ENCODE data around the gene MARCO. TPM values are rescaled to one million over a fixed set of nuclear protein-coding genes. Genes with fewer than 3 reads are reported as not detected.

The MARCO gene
- total and polyA plus RNA-seq, 2 donors = 4.2 to 31.0 TPM

DNA sequence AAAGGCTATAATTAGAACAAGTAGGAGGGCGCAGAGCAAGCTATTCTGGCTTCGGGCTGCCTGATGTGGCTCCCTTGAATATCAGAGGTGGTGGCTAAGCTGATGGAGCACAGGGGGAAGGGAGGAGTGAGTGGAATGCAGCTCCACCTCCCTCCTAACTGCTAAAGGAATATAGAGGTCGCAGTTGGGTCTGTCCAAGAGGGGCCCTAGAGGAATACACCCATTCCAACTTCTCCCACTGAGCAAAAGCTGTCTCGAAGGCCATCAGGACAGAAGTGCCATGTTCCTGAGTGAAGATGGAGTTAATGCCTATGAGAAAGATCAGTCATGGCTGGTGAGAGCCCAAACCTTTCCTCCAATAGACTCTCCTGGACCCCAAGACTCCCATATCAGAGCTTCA, 32.8 kb upstream of the MARCO start:
- H3K4me1 ChIP-seq (ENCODE audit: control insufficient read depth in 2 of 2, insufficient read depth in 2 of 2, low read length in 2 of 2) = no peaks in the 10 kb centered on the region
- H3K36me3 ChIP-seq (ENCODE audit: control insufficient read depth in 2 of 2, insufficient read depth in 2 of 2, low read length in 1 of 2) = no peaks in the 10 kb centered on the region
- no peaks in the 10 kb centered on the region for H3K27me3 ChIP-seq (ENCODE audit: control insufficient read depth in 2 of 2, insufficient read depth in 1 of 2, low read length in 1 of 2)
- no peak overlapping the region for H3K4me3 ChIP-seq (ENCODE audit: low read length in 2 of 2)
- WGBS = 91% methylated on average over 4 of the region's 4 CpGs
- H3K27ac ChIP-seq (ENCODE audit: low read depth in 1 of 2, low read length in 1 of 2) = no peak overlapping the region
- no peaks in the 10 kb centered on the region for H3K9me3 ChIP-seq (ENCODE audit: control insufficient read depth in 2 of 2, insufficient read depth in 1 of 2, low read length in 1 of 2)
- no peak for DNase-seq (ENCODE audit: low read depth in 6 of 9, low spot score in 9 of 9)

DNA sequence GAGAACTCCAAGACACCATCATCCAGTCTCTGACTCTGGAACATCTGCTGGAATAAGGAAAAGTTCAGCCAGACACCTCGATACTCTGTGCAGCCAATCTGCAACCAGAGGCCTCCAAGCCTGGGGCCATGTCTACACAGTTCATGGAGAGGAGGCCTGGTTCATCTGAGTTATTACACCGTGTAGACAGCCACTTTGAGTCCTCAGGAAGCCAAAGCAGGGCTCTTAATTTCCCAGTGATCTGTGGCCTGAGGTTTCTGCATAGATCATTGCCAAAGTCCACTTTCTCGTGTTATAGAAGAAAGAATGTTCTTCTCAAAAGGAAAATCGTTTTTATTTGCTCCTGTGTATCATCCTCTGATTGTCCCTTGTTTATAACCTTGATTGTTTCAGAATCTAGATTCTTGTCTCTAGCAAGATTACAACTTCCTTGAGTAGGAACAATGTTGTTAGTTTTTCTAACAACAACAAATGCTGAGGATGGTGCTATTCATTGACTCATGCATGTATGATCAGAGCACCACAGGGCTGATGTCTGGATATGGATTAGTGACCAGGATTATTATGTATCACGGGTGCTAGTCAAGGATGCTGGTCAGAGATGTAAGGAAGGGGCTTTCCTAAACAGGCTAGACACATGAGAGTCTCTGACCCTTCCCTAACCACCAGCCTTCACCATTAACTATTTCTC, 30.7 kb upstream of the MARCO start:
- no peaks in the 10 kb centered on the region for H3K27me3 ChIP-seq (ENCODE audit: control insufficient read depth in 2 of 2, insufficient read depth in 1 of 2, low read length in 1 of 2)
- no peak overlapping the region for H3K27ac ChIP-seq (ENCODE audit: low read depth in 1 of 2, low read length in 1 of 2)
- H3K36me3 ChIP-seq (ENCODE audit: control insufficient read depth in 2 of 2, insufficient read depth in 2 of 2, low read length in 1 of 2) = no peaks in the 10 kb centered on the region
- DNase-seq (ENCODE audit: low read depth in 6 of 9, low spot score in 9 of 9) = no peak
- no peaks in the 10 kb centered on the region for H3K4me1 ChIP-seq (ENCODE audit: control insufficient read depth in 2 of 2, insufficient read depth in 2 of 2, low read length in 2 of 2)
- 76% methylated on average over 5 of the region's 5 CpGs for WGBS
- H3K4me3 ChIP-seq (ENCODE audit: low read length in 2 of 2) = no peak overlapping the region
- no peaks in the 10 kb centered on the region for H3K9me3 ChIP-seq (ENCODE audit: control insufficient read depth in 2 of 2, insufficient read depth in 1 of 2, low read length in 1 of 2)

DNA sequence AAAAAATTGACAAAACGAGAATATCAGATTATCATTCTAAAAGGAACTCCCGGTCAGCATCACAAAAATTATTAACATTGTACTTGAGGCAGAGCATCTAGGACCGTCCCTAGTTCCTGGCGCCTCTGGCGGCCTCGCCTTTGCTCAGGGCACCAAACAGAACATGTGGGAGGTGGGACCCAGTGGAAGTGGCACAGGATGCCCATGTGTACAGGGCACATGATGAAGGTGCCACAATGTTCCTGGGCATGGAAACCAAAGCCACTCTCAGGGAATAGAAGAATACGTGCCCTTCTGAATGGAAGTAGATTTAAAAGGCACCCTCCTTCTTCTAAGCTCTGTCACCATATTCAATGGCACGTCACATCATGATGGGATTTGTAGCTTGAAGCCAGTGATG, 30.1 kb upstream of the MARCO start:
- H3K27me3 ChIP-seq (ENCODE audit: control insufficient read depth in 2 of 2, insufficient read depth in 1 of 2, low read length in 1 of 2) = no peaks in the 10 kb centered on the region
- no peak overlapping the region for H3K27ac ChIP-seq (ENCODE audit: low read depth in 1 of 2, low read length in 1 of 2)
- no peak for DNase-seq (ENCODE audit: low read depth in 6 of 9, low spot score in 9 of 9)
- no peaks in the 10 kb centered on the region for H3K9me3 ChIP-seq (ENCODE audit: control insufficient read depth in 2 of 2, insufficient read depth in 1 of 2, low read length in 1 of 2)
- no peak overlapping the region for H3K4me3 ChIP-seq (ENCODE audit: low read length in 2 of 2)
- 95% methylated on average over 8 of the region's 8 CpGs for whole genome bisulfite sequencing
- no peaks in the 10 kb centered on the region for H3K36me3 ChIP-seq (ENCODE audit: control insufficient read depth in 2 of 2, insufficient read depth in 2 of 2, low read length in 1 of 2)
- no peaks in the 10 kb centered on the region for H3K4me1 ChIP-seq (ENCODE audit: control insufficient read depth in 2 of 2, insufficient read depth in 2 of 2, low read length in 2 of 2)

DNA sequence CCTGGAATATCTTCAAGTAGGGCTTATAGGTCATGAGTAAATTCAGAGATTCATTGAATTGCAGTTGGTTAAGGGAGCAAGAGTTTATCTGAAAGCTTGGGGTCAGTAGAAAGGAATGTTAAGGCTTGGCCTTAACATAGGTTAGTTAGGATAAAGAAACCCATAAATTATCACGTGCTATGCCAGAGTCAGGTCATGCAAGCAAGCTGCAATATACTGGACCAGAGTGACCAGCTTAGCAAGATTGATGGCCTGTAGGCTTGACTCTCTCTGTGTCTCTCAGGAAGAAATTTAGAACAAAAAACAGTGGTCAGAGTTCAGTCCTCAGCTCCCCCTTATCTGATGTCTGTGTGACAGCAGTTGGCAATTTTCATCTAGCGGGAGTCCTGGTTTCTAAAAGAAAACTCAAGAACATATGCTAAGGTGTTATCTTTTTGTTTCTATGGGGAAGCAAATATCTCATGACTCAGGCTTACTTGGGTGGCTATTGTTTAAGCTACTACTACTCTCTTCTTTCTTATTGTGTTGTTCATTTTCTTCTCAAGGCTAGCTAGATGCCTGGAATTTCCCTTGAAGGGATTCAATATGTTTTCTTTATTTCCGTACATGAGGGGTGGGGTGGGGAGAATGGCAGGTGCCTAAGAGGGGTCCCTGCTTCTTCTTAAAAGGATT, 28.7 kb upstream of the MARCO start:
- Histone ChIP-seq H3K4me1 (ENCODE audit: control insufficient read depth in 2 of 2, insufficient read depth in 2 of 2, low read length in 2 of 2) (no peaks in the 10 kb centered on the region), H3K27me3 (ENCODE audit: control insufficient read depth in 2 of 2, insufficient read depth in 1 of 2, low read length in 1 of 2) (no peaks in the 10 kb centered on the region), H3K27ac (ENCODE audit: low read depth in 1 of 2, low read length in 1 of 2) (no peak overlapping the region), H3K4me3 (ENCODE audit: low read length in 2 of 2) (no peak overlapping the region), H3K36me3 (ENCODE audit: control insufficient read depth in 2 of 2, insufficient read depth in 2 of 2, low read length in 1 of 2) (no peaks in the 10 kb centered on the region), H3K9me3 (ENCODE audit: control insufficient read depth in 2 of 2, insufficient read depth in 1 of 2, low read length in 1 of 2) (no peaks in the 10 kb centered on the region)
- DNase-seq (ENCODE audit: low read depth in 6 of 9, low spot score in 9 of 9) = no peak
- 88% methylated on average over 3 of the region's 3 CpGs for WGBS

DNA sequence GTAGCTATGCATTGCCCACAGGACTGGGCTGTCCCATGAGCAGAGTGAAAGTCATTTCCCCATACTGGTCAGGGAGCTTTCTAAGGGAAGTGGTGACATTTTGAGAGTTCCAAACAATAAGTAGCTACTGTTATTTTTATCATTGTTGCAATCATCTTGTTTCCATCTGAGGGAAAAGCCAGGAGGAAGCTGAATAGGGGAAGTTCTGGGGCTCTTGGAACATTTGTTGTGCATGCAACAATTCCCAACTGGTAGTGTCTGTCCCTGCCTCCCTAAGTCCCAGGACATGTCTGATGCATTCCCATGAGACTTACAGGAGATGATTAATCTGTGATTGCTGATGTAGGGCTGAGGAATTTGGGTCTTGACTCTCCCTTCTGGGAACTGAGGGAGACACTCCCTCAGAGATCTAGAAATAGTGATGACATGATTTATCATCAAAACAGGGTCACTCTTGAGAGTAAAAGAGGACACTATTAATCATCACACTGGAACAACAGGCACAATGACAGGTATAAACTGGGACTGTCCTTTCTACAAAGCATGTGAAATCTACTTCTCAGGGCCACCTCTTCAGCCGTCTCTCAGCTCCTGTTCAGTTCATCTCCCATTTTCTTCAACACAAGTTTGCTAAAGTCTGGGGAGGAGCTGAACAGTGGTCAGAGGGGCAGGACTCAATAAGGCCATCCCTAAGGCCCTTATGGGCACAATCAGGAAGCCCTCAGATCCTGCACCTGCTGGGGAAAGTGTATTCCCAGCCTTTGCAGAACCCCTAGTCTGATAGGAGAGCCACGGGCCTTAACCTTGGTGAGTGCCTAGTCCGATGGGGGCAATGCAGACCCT, 28.0 kb upstream of the MARCO start:
- no peak overlapping the region for H3K27ac ChIP-seq (ENCODE audit: low read depth in 1 of 2, low read length in 1 of 2)
- no peaks in the 10 kb centered on the region for H3K27me3 ChIP-seq (ENCODE audit: control insufficient read depth in 2 of 2, insufficient read depth in 1 of 2, low read length in 1 of 2)
- no peaks in the 10 kb centered on the region for H3K4me1 ChIP-seq (ENCODE audit: control insufficient read depth in 2 of 2, insufficient read depth in 2 of 2, low read length in 2 of 2)
- DNase-seq (ENCODE audit: low read depth in 6 of 9, low spot score in 9 of 9) = no peak
- WGBS = 96% methylated on average over 3 of the region's 3 CpGs
- no peaks in the 10 kb centered on the region for H3K9me3 ChIP-seq (ENCODE audit: control insufficient read depth in 2 of 2, insufficient read depth in 1 of 2, low read length in 1 of 2)
- no peak overlapping the region for H3K4me3 ChIP-seq (ENCODE audit: low read length in 2 of 2)
- no peaks in the 10 kb centered on the region for H3K36me3 ChIP-seq (ENCODE audit: control insufficient read depth in 2 of 2, insufficient read depth in 2 of 2, low read length in 1 of 2)

DNA sequence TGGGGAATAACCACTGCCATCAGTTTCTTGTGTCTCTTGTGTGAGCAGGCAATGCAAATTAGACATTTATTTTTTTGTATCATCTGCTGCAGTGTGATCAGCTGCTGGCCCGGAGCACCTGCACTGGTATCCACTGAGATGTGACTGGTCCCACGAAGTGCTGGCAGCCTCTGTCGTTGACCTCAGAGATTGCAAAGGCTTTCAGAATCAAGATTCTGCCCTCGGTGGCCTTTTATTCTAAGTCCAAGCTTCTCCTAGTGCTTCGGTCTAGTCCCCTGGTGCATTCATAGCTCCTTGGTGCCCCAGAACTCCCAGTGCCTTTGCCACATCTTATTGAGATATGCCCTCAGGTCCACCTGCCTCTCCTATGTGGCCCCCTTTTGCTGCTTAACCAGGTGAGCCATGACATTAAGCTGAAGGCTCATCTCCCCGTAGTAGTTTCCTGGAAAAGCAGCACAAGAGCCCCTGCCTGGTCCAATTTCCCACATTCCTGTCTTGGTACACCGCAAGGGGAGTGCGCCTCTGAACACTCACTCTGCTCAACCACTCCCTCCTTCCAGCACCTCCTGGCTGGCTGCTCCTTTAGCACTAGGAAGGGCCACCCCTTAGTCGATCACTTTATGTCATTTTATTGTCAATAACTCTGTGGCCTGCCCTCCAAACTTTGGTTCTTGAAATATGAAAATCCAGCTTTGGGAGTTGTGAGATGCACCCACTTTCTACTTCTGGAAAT, 27.1 kb upstream of the MARCO start:
- DNase-seq (ENCODE audit: low read depth in 6 of 9, low spot score in 9 of 9) = no peak
- no peaks in the 10 kb centered on the region for H3K4me1 ChIP-seq (ENCODE audit: control insufficient read depth in 2 of 2, insufficient read depth in 2 of 2, low read length in 2 of 2)
- H3K9me3 ChIP-seq (ENCODE audit: control insufficient read depth in 2 of 2, insufficient read depth in 1 of 2, low read length in 1 of 2) = no peaks in the 10 kb centered on the region
- 82% methylated on average over 9 of the region's 9 CpGs for WGBS
- no peaks in the 10 kb centered on the region for H3K27me3 ChIP-seq (ENCODE audit: control insufficient read depth in 2 of 2, insufficient read depth in 1 of 2, low read length in 1 of 2)
- no peak overlapping the region for H3K27ac ChIP-seq (ENCODE audit: low read depth in 1 of 2, low read length in 1 of 2)
- no peak overlapping the region for H3K4me3 ChIP-seq (ENCODE audit: low read length in 2 of 2)
- H3K36me3 ChIP-seq (ENCODE audit: control insufficient read depth in 2 of 2, insufficient read depth in 2 of 2, low read length in 1 of 2) = no peaks in the 10 kb centered on the region

DNA sequence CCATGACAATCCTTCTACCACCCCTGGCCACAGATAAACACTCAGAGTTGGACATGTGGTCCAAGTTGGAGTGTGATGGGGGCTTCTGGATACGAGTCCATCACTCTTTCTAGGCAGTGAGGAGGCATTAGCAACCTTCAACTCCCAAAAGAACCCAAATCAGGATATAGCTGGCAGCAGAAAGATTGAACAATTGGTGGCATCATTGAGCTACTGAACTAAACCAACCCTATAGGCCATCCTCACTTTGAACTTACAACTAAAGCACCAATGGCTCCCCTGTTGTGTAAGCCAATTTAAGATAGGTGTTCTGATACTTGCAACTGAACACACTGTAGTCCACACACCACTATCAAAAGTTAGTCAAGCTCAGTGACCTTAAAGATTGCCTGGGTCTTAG, 24.0 kb upstream of the MARCO start:
- no peak for DNase-seq (ENCODE audit: low read depth in 6 of 9, low spot score in 9 of 9)
- Histone ChIP-seq H3K9me3 (ENCODE audit: control insufficient read depth in 2 of 2, insufficient read depth in 1 of 2, low read length in 1 of 2) (no peaks in the 10 kb centered on the region), H3K4me3 (ENCODE audit: low read length in 2 of 2) (no peak overlapping the region), H3K4me1 (ENCODE audit: control insufficient read depth in 2 of 2, insufficient read depth in 2 of 2, low read length in 2 of 2) (no peaks in the 10 kb centered on the region), H3K36me3 (ENCODE audit: control insufficient read depth in 2 of 2, insufficient read depth in 2 of 2, low read length in 1 of 2) (no peaks in the 10 kb centered on the region), H3K27me3 (ENCODE audit: control insufficient read depth in 2 of 2, insufficient read depth in 1 of 2, low read length in 1 of 2) (no peaks in the 10 kb centered on the region), H3K27ac (ENCODE audit: low read depth in 1 of 2, low read length in 1 of 2) (no peak overlapping the region)
- WGBS = 69% methylated on average over 1 of the region's 1 CpG

DNA sequence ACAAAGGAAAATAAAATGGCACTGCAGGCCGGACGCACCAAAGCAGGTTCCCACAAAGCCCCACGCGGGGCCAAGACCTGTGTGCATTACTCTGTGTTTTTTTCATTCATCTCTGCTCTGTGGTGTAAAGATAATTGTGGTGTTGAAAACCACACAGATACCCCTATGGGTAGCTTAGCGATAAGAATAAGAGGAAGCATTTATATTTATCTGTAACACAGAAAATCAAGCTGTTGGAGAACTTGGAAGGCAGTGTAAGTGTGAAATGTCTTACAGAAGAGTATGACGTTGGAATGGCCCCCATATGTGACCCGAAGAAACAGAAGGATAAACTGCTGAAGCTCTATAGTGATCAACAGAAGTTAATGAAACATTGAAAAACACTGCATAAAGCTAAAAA, 20.3 kb upstream of the MARCO start:
- H3K36me3 ChIP-seq (ENCODE audit: control insufficient read depth in 2 of 2, insufficient read depth in 2 of 2, low read length in 1 of 2) = no peaks in the 10 kb centered on the region
- H3K27me3 ChIP-seq (ENCODE audit: control insufficient read depth in 2 of 2, insufficient read depth in 1 of 2, low read length in 1 of 2) = no peaks in the 10 kb centered on the region
- H3K9me3 ChIP-seq (ENCODE audit: control insufficient read depth in 2 of 2, insufficient read depth in 1 of 2, low read length in 1 of 2) = no peaks in the 10 kb centered on the region
- 16% methylated on average over 7 of the region's 7 CpGs for WGBS
- H3K4me3 ChIP-seq (ENCODE audit: low read length in 2 of 2) = no peak overlapping the region
- H3K4me1 ChIP-seq (ENCODE audit: control insufficient read depth in 2 of 2, insufficient read depth in 2 of 2, low read length in 2 of 2) = no peaks in the 10 kb centered on the region
- DNase-seq (ENCODE audit: low read depth in 6 of 9, low spot score in 9 of 9) = no peak
- no peak overlapping the region for H3K27ac ChIP-seq (ENCODE audit: low read depth in 1 of 2, low read length in 1 of 2)

DNA sequence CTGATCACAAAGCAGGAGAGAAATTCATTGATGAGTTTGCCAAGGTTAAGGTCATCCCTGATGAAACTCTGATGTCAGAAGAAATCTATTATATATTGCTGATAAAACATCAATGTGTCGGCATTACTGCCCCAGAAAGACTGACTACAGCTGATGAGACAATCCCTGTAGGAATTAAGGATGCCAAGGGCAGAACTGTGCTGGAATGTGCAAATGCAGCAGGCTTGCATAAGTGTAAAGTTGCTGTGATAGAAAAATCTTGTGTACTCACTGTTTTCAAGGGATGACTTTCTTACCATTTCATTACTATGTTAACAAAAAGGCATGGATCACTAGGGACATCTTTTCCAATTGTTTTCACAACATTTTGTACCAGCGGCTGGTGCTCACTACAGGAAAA, 19.7 kb upstream of the MARCO start:
- no peak for DNase-seq (ENCODE audit: low read depth in 6 of 9, low spot score in 9 of 9)
- WGBS = 95% methylated on average over 2 of the region's 2 CpGs
- no peaks in the 10 kb centered on the region for H3K9me3 ChIP-seq (ENCODE audit: control insufficient read depth in 2 of 2, insufficient read depth in 1 of 2, low read length in 1 of 2)
- H3K27ac ChIP-seq (ENCODE audit: low read depth in 1 of 2, low read length in 1 of 2) = no peak overlapping the region
- no peaks in the 10 kb centered on the region for H3K36me3 ChIP-seq (ENCODE audit: control insufficient read depth in 2 of 2, insufficient read depth in 2 of 2, low read length in 1 of 2)
- H3K4me1 ChIP-seq (ENCODE audit: control insufficient read depth in 2 of 2, insufficient read depth in 2 of 2, low read length in 2 of 2) = no peaks in the 10 kb centered on the region
- H3K4me3 ChIP-seq (ENCODE audit: low read length in 2 of 2) = no peak overlapping the region
- H3K27me3 ChIP-seq (ENCODE audit: control insufficient read depth in 2 of 2, insufficient read depth in 1 of 2, low read length in 1 of 2) = no peaks in the 10 kb centered on the region
